ENCODE results near the gene MRPS33. TPM values are rescaled to one million over a fixed set of nuclear protein-coding genes. Genes with fewer than 3 reads are reported as not detected.

Gene MRPS33
- total and polyA plus RNA-seq, 10 of the 15 experiments (the other 5 are each of a cell fraction or from before 2014, with no cell fraction given): 48.4 to 372 (median 124) TPM

GRCh38 chr7:141028767-141029166 lies 14.0 kb upstream of the MRPS33 start (continued):
- TF ChIP-seq MAX (IDR thresholded peaks at IDR 0.05; ENCODE audit: low read depth, low read length) (no peak), MXI1 (IDR thresholded peaks at IDR 0.05; ENCODE audit: low read depth, low read length) (no peak), ATF2 (IDR thresholded peaks at IDR 0.05; ENCODE audit: low read length) (no peak), BCL11A (IDR thresholded peaks at IDR 0.05; ENCODE audit: low read depth, low read length) (no peak), IKZF1 (conservative IDR thresholded peaks at IDR 0.05) (no peak)

- SMC1A ChIA-PET (ENCODE audit: uncharacterized antibody, unreplicated experiment): no interaction called here
- no peak overlapping the region for H2AFZ ChIP-seq (ENCODE audit: control insufficient read depth, low read depth, low read length)
- H3K79me2 ChIP-seq (ENCODE audit: control insufficient read depth, insufficient read depth, low read length): no peaks in the 10 kb centered on the region
- H3K4me3 ChIP-seq: no peak overlapping the region
- CTCF ChIA-PET: interaction anchor here (0.8 to 0.9 kb wide), 2 partner anchors 408 to 625 kb away, joined by 3 read pairs; no protein-coding TSS in a partner anchor
- WGBS (ENCODE audit: insufficient coverage, insufficient replicate concordance, low lambda C conversion rate, missing lambda C conversion rate): 21% methylated on average over 3 of the region's 3 CpGs
- no peaks in the 10 kb centered on the region for H3K27me3 ChIP-seq (replicated peaks in 1 of 2; ENCODE audit: control insufficient read depth in 2 of 2, insufficient read depth in 2 of 2, low read length in 1 of 2)
- BruUV-seq (replicated peaks): no TSS peak
- no peak overlapping the region for H3K9ac ChIP-seq (ENCODE audit: control insufficient read depth, insufficient read depth, low read length)
- no peaks in the 10 kb centered on the region for H4K20me1 ChIP-seq (ENCODE audit: control insufficient read depth, insufficient read depth)
- no peak overlapping the region for H3K27ac ChIP-seq (ENCODE audit: control insufficient read depth, insufficient read depth)
- no peaks in the 10 kb centered on the region for H3K36me3 ChIP-seq (ENCODE audit: control insufficient read depth in 2 of 2, insufficient read depth in 2 of 2, low read length in 1 of 2)
- FAIRE-seq (no peak), DNase-seq (ENCODE audit: low read depth, low spot score) (no peak), ATAC-seq (no peak)
- POLR2A ChIA-PET: no interaction called here
- no peak overlapping the region for H3K4me2 ChIP-seq (ENCODE audit: control insufficient read depth, insufficient read depth)
- H3K9me3 ChIP-seq (replicated peaks; ENCODE audit: control insufficient read depth, insufficient read depth, low read length): peaks cover 2% of the 10 kb centered on the region; the same call in 2 of the 3 replicates
- intact Hi-C loops (cut with micrococcal nuclease; ENCODE audit: unreplicated experiment): no loop called here
- H3K4me1 ChIP-seq (ENCODE audit: control insufficient read depth, insufficient read depth, low read length): no peaks in the 10 kb centered on the region
- RAD21 ChIA-PET (ENCODE audit: unreplicated experiment): interaction anchor here (1.0 to 1.2 kb wide), 2 partner anchors 12 to 204 kb away, joined by 3 read pairs; partner anchors contain the start of gene MRPS33
- in situ Hi-C loops (cut with MboI): no loop called here
- TF ChIP-seq BACH1 (IDR thresholded peaks at IDR 0.05; ENCODE audit: borderline replicate concordance) (no peak), ESRRA (IDR thresholded peaks at IDR 0.05; ENCODE audit: low read length) (no peak), BHLHE40 (IDR thresholded peaks at IDR 0.05; ENCODE audit: borderline replicate concordance in 1 of 2, low read depth in 2 of 2, low read length in 1 of 2) (no peak), IRF5 (IDR thresholded peaks at IDR 0.05; ENCODE audit: borderline replicate concordance) (no peak), ZBTB33 (IDR thresholded peaks at IDR 0.05) (no peak), BRCA1 (IDR thresholded peaks at IDR 0.05; ENCODE audit: low read depth, low read length) (no peak), ZNF274 (IDR thresholded peaks at IDR 0.05; ENCODE audit: insufficient read depth, insufficient read length) (no peak), HDAC6 (IDR thresholded peaks at IDR 0.05; ENCODE audit: unreplicated experiment) (no peak), HCFC1 (IDR thresholded peaks at IDR 0.05; ENCODE audit: low read length) (no peak), REST (IDR thresholded peaks at IDR 0.05; ENCODE audit: low read depth, low read length) (no peak), RB1 (IDR thresholded peaks at IDR 0.05; ENCODE audit: borderline replicate concordance) (no peak)
Observed at GRCh38 chr7:141027043-141027442, 12.3 kb upstream of the MRPS33 start.

Measured in GM12878 (cell line).